ENCODE measurements around the gene SNRPD2.
"Not testable (repeated sequence)": the region's sequence is repeated elsewhere in the genome, so short reads cannot be mapped to it uniquely, and the experiment has no call there.

Gene SNRPD2

DNA sequence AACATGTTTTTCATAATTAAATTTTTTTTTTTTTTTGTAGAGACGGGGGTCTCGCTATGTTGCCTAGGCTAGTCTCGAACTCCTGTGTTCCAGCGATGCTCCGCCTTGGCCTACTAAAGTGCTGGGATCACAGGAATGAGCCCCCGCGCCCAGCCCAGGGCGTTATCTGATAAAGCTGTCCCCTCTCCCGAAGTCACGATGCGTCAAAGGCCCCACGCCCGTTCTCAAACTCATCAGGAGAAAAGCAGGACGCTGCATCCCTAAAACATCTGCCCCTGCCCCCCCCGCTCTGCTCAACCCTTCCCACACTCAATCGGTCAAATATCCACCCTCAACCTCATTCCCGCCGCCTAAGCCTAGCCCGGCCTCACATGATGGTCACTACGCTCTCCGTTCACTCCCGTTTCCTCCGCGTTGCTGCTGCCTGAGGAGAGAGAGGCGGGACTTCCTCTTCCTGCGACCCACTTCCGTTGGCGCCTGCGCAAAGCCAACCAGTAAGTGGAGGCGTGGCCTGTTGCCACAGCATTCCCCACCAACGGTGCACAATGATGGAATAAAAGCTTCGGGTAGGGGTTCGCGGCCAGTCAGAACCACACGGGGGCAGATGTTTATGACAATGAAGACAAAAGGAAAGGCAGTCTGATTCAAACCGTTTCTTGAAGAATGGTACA lies at the start of gene SNRPD2:
Gene SNRPD2, minus strand, starts transcription at position 438 of the 671 bp plus-strand sequence. Its CDS starts 65 bp downstream, at position 373.
- DNase-seq (ENCODE audit: low spot score) = peak; percentile 94

- no peak for DNase-seq (ENCODE audit: low spot score)
These were observed 48.0 kb upstream of the SNRPD2 start for GRCh38 chr19:45739498-45740439.

GRCh38 chr19:45733160-45733810 lies 41.5 kb upstream of the SNRPD2 start, which contains the start of gene MEIOSIN:
MEIOSIN (plus strand) TSS chr19:45733439; CDS start chr19:45735377, 1,938 bp downstream.
- DNase-seq (ENCODE audit: low spot score) = no peak

- peak; percentile 99 for DNase-seq (ENCODE audit: low spot score)
These were observed 38.9 kb upstream of the SNRPD2 start, which contains the start of gene FBXO46 for GRCh38 chr19:45730368-45731288. FBXO46 (minus strand) TSS chr19:45730896; CDS start chr19:45713495, 17,401 bp downstream.

GRCh38 chr19:45729800-45730290 lies 38.1 kb upstream of the SNRPD2 start:
- DNase-seq (ENCODE audit: low spot score) = no peak

- DNase-seq (ENCODE audit: low spot score) = not testable (repeated sequence)
These were observed 36.9 kb upstream of the SNRPD2 start for GRCh38 chr19:45728683-45729082.

DNA sequence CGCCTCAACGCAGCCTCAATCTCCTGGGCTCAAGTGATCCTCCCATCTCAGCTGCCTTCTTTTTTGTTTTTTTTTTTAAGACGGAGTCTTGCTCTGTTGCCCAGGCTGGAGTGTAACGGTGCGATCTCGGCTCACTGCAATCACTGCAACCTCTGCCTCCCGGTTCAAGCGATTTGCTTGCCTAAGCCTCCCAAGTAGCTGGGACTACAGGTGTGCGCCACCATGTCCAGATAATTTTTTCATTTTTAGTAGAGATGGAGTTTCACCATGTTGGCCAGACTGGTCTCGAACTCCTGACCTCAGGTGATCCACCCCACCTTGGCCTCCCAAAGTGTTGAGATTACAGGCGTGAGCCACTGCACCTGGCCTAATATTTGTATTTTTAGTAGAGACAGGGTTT lies 28.3 kb upstream of the SNRPD2 start:
- DNase-seq (ENCODE audit: low spot score) = not testable (repeated sequence)

- no peak for DNase-seq (ENCODE audit: low spot score)
These were observed 26.4 kb upstream of the SNRPD2 start for GRCh38 chr19:45717983-45718650.

DNA sequence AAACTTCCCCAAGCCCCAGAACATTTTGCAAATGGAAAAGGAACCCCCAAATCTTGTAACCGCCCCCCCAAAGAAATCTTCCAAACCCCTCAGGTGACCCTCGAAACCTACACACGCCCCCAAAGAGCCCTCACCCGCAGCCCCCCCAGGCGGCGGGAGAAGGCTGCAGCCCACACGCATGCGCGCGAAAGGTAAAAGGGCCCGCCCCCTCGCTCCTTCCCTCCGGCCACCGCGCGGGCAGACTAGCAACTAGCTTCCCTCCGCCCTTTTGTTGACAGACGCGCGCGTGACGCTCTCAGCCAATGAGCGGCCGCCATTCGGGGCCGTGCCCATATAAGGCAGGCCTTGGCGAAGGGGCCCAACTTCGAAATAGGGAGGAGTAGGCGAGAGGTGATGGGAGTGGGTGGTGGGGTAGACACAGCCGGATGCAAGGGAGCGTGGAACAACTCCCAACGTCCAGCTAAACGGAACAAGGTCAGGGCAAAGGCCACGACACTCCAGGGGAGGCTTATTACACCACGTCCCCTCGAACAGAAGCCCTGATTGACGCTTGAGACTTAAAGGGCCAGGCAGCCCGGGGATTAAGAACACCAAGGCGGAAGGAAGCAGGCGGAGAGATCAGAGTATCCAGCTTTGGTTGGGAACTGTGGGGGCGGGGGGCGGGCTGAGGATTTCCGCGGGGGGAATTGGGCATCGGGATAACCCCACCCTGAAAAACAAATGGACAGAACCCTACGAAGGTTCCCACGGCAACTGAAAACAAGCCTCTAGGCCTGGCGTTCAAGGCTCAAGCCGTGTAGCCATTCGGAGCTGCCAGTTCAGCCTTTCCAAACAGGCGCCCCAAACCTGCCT lies 25.6 kb upstream of the SNRPD2 start:
- DNase-seq (ENCODE audit: low spot score) = peak; percentile 99

DNA sequence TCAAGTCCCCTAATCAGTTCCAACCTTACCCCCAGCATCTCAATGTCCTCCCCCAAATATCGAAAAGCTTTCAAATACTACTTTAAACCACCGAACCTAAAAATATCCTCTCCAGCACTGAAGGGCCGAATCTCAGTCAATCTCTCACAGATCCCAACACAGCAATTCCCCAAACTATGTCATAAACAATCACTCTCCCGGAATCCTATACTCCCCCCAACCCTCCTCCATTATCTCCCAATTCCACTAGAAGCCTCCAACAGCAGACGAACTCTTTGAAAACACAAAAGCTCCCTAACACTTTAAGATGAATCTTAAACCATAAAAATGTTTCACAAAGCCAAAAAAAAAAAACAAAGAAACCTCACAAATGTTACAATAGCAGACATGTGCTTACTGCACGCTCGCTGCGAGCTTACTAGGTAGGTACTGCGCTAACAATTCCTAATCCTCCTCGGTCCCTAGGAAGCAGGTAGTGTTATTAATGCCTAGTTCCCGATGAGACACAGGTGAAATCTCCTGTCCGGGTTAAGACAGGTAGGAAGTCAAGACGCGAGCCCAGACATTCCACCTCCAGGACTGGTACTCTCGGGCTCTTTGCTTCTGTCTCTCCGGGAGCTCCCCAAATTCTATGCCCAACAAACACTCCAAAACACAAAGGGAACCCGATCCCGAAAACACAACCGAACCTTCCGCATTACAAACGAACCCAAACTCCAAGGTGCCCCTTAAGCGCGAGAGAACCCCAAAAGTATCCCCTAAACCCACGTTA lies 24.8 kb upstream of the SNRPD2 start:
- DNase-seq (ENCODE audit: low spot score) = peak; percentile 49

DNA sequence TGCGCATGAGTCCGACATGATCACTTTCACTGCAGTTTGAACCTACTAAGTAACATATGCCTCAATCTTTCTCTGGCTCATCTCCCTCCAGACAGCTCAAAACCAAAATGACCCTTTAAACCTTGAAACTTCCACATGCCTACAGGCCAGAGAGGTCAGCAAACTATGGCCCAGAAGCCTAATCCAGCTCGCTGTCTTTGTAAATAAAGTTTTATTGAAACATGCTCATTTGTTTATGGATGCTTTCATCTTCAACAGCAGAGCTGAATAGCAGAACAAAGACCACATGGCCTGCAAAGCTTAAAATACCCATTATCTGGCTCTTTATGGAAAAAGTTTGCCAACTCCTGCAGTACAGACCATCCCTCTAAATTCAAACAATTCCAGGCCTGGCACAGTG lies 23.4 kb upstream of the SNRPD2 start:
- no peak for DNase-seq (ENCODE audit: low spot score)

GRCh38 chr19:45713141-45713540 lies 21.4 kb upstream of the SNRPD2 start:
- no peak for DNase-seq (ENCODE audit: low spot score)

GRCh38 chr19:45712699-45713067 lies 20.9 kb upstream of the SNRPD2 start:
- DNase-seq (ENCODE audit: low spot score) = no peak

DNA sequence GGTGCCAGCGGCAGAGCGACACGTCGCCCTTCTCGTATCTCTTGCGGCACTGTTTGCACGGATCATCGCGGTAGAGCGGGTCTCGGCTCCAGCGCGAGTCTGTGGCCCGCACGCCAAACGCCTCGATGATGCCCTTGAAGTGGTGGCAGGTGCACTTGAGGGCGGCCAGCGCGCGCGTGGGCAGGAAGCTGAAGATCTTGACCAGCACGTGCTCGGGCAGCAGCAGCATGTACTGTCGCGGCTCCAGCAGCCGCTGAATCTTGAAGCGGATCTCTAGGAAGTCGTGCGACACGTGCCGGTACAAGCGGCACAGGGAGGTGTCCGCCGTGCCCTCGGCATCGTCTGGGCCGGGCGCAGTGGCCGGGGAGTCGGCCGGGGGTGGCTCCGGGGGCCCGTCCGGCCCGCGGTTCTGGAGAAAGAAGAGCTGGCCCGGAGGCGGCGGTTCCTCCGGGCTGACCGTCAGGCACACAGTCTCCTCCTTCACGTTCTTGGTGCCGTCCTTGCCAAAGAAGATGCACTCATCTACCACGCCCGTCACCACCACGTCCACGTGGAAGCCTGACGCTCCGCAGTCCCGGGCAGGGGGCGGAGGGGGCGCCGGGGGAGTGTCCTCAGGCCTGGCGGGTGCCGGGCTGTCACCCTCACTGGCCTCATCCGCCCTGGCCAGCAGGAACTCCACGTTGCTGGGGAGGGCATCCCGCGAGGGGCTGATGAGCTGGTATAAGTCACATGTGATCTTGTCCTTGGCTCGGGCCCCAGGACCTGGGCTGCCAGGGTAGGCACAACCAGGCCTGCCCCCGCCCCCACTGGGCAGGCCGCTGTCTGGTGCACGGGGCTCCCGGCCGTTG lies 20.3 kb upstream of the SNRPD2 start:
- no peak for DNase-seq (ENCODE audit: low spot score)

DNA sequence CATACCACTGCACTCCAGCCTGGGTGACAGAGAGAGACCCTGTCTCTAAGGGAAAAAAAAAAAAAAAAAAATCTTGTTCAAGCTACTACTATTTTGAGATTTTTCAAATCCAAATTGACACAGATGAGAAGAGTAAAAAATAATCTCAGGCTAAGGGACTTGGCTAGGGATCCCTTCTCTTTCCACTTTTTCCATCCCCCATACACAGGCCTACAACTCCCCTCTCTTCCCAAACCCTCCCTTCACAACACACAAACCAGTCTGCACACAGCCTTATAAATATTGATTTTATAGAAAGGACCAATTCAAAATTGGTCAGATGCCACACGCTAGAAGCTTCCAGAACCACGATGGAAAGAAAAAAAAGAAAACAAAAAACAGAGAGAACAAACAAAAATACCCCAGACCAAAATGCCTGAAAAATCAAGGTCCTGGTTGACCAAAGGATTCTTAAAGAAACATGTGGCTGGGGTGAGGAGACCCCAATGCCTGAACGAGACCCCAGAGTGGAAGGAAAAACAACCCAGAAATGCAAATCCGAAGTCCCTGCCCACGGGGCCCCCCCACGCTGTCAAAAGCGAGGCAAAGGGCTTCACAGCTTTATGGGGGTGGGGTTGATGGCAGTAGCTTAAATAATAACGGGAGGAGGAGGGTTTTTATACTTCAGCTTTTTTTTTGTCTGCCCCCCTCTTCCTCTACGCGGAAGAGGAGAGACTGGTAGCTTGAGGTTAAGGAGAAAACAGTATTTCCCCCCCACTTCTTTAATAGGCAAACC lies 18.8 kb upstream of the SNRPD2 start:
- peak; percentile 47 for DNase-seq (ENCODE audit: low spot score)

GRCh38 chr19:45705710-45706415 lies 14.1 kb upstream of the SNRPD2 start:
- no peak for DNase-seq (ENCODE audit: low spot score)

Data from putamen (tissue), 1 donor.